NCI-H524 treated with DMSO at 0.1 percent for 48 hours (cell line): ENCODE measurements around the gene SLC33A1.

Source experiments
- DNase-seq: peaks from one replicate; lab custom pipeline; 2025; lab: John Stamatoyannopoulos, UW

SLC33A1 gene

GRCh38 chr3:155790272-155790925, 63.8 kb downstream of the SLC33A1 start:
- no peak for DNase-seq

- DNase-seq = no peak
Measured at GRCh38 chr3:155785662-155786295, 68.4 kb downstream of the SLC33A1 start.

- DNase-seq = no peak
Measured at GRCh38 chr3:155782390-155782953, 71.8 kb downstream of the SLC33A1 start.

- DNase-seq = no peak
Measured at GRCh38 chr3:155780291-155780690, 73.9 kb downstream of the SLC33A1 start.

GRCh38 chr3:155778462-155778861, 75.8 kb downstream of the SLC33A1 start:
- DNase-seq = no peak

- DNase-seq = no peak
Measured at GRCh38 chr3:155772801-155773200, 81.4 kb downstream of the SLC33A1 start.

DNA sequence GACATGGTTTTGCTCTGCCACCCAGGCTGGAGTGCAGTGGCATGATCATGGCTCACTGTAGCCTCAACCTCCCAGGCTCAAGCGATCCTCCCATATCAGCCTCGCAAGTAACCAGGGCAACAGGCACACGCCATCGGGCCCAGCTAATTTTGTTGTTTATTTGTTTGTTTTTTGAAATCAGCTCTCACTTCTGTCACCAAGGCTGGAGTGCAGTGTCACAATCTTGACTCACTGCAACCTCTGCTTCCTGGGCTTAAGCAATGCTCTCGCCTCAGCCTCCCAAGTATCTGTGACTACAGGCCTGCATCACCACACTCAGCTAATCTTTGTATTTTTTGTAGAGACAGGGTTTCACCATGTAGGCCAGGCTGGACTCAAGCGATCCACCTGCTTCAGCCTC, 83.1 kb downstream of the SLC33A1 start:
- DNase-seq = no peak
